ENCODE results near the gene COMMD1. TPM values are rescaled to one million over a fixed set of nuclear protein-coding genes. Genes with fewer than 3 reads are reported as not detected.
A peak's percentile ranks its signal among the peaks of the same experiment; 100 is the strongest.
"Not testable (repeated sequence)": the region's sequence is repeated elsewhere in the genome, so short reads cannot be mapped to it uniquely, and the experiment has no call there.

Gene COMMD1
- total RNA-seq, 4 donors from 2014 or later: 51.8 to 78.6 (median 58.3) TPM

- no peaks in the 10 kb centered on the region for H3K9me3 ChIP-seq
- no peak overlapping the region for H3K4me3 ChIP-seq
- peak; percentile 58 to 62 for ATAC-seq
- in situ Hi-C loops (cut with MboI; ENCODE audit: low sequenced_read_pairs in 4 of 4): no loop called here
- TF ChIP-seq, protein P1, sequence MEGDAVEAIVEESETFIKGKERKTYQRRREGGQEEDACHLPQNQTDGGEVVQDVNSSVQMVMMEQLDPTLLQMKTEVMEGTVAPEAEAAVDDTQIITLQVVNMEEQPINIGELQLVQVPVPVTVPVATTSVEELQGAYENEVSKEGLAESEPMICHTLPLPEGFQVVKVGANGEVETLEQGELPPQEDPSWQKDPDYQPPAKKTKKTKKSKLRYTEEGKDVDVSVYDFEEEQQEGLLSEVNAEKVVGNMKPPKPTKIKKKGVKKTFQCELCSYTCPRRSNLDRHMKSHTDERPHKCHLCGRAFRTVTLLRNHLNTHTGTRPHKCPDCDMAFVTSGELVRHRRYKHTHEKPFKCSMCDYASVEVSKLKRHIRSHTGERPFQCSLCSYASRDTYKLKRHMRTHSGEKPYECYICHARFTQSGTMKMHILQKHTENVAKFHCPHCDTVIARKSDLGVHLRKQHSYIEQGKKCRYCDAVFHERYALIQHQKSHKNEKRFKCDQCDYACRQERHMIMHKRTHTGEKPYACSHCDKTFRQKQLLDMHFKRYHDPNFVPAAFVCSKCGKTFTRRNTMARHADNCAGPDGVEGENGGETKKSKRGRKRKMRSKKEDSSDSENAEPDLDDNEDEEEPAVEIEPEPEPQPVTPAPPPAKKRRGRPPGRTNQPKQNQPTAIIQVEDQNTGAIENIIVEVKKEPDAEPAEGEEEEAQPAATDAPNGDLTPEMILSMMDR (IDR thresholded peaks at IDR 0.05 in 4 of 5, conservative IDR thresholded peaks at IDR 0.05 in 1 of 5): peak in 4 of 5 experiments; percentile 5 to 35 (median 18)
- no peak for TF ChIP-seq POLR2A (IDR thresholded peaks at IDR 0.05)
- intact Hi-C loops (cut with DNase I; ENCODE audit: low total_unique reads): loop anchor here (10.0 kb wide), 1 partner anchor 283 kb away; the partner anchor contains the start of gene B3GNT2
- peaks cover 16 to 17% of the 10 kb centered on the region in 2 donors for H3K4me1 ChIP-seq
- no peaks in the 10 kb centered on the region for H3K27me3 ChIP-seq
- no peaks in the 10 kb centered on the region for H3K36me3 ChIP-seq
- DNase-seq: no peak
- no peak overlapping the region for H3K27ac ChIP-seq
Observed at GRCh38 chr2:61911510-61911909, 6.0 kb downstream of the COMMD1 start.

- in situ Hi-C loops (cut with MboI; ENCODE audit: low sequenced_read_pairs in 4 of 4): loop anchor here in 3 of 4 donors (5.0 kb wide), 1 partner anchor 498 kb away; no protein-coding TSS in a partner anchor
- not testable (repeated sequence) for H3K36me3 ChIP-seq, H3K27ac ChIP-seq, H3K4me3 ChIP-seq, ATAC-seq, H3K27me3 ChIP-seq, DNase-seq, H3K9me3 ChIP-seq
- peaks cover 11 to 12% of the 10 kb centered on the region in 2 donors for H3K4me1 ChIP-seq
- intact Hi-C loops (cut with DNase I; ENCODE audit: low total_unique reads): loop anchor here (10.0 kb wide), 1 partner anchor 280 kb away; the partner anchor contains the start of gene B3GNT2
Observed at GRCh38 chr2:61914794-61915193, 9.3 kb downstream of the COMMD1 start.

DNA sequence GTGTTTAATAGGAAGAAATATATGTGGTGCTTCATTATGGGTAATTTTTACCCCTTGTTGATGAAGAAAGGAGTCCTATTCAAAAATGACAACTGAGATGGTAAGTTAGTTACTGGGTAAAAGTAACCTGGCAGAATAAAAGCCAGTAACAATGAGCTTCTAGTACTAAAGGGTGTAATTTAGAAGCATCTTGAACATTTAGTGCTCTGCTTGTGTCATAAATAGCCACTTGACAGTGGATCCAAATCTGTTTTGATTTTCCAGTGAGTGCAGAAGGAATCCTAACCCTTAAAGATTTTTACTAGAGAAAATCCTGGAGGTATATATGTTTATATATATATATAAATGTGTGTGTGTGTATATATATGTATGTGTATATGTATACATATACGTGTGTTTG is 15.1 kb downstream of the COMMD1 start:
- in situ Hi-C loops (cut with MboI; ENCODE audit: low sequenced_read_pairs in 4 of 4): loop anchor here in 1 of 4 donors (5.0 kb wide), 1 partner anchor 492 kb away; no protein-coding TSS in a partner anchor
- H3K36me3 ChIP-seq: no peaks in the 10 kb centered on the region
- peaks cover 0 to 23% of the 10 kb centered on the region in 2 donors for H3K4me1 ChIP-seq
- H3K9me3 ChIP-seq: no peaks in the 10 kb centered on the region
- no peak overlapping the region for H3K4me3 ChIP-seq
- DNase-seq (no peak), ATAC-seq (no peak)
- H3K27ac ChIP-seq: no peak overlapping the region
- TF ChIP-seq, protein P1 (IDR thresholded peaks at IDR 0.05 in 4 of 5, conservative IDR thresholded peaks at IDR 0.05 in 1 of 5): no peak
- TF ChIP-seq POLR2A (IDR thresholded peaks at IDR 0.05): no peak
- H3K27me3 ChIP-seq: no peaks in the 10 kb centered on the region
- intact Hi-C loops (cut with DNase I; ENCODE audit: low total_unique reads): no loop called here

DNA sequence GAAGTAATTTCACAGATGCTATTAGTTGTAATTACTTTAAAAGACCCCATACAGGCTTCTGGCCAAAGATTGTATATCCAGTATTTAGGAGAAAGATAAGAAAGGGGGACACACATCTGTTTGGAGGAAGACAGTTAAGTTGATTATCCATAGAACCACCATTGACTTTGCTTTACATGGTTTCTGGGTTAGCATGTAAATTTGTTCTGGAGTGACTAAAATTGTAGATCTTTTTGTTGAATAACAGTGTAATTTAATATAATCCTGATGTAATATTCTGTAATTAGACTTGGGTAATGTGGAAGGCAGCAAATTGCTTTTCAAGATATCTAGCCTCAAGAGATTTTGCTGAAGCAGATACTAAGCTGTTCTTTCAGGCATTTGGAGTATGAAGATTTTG is 17.2 kb downstream of the COMMD1 start:
- Histone ChIP-seq H3K9me3 (no peaks in the 10 kb centered on the region), H3K27me3 (no peaks in the 10 kb centered on the region), H3K4me3 (no peak overlapping the region), H3K36me3 (no peaks in the 10 kb centered on the region), H3K4me1 (peaks cover 0 to 23% of the 10 kb centered on the region in 2 donors), H3K27ac (no peak overlapping the region)
- TF ChIP-seq POLR2A (IDR thresholded peaks at IDR 0.05): no peak
- in situ Hi-C loops (cut with MboI; ENCODE audit: low sequenced_read_pairs in 4 of 4) (loop anchor here in 1 of 4 donors (5.0 kb wide), 1 partner anchor 490 kb away; no protein-coding TSS in a partner anchor), intact Hi-C loops (cut with DNase I; ENCODE audit: low total_unique reads) (no loop called here)
- ATAC-seq (no peak), DNase-seq (no peak)

DNA sequence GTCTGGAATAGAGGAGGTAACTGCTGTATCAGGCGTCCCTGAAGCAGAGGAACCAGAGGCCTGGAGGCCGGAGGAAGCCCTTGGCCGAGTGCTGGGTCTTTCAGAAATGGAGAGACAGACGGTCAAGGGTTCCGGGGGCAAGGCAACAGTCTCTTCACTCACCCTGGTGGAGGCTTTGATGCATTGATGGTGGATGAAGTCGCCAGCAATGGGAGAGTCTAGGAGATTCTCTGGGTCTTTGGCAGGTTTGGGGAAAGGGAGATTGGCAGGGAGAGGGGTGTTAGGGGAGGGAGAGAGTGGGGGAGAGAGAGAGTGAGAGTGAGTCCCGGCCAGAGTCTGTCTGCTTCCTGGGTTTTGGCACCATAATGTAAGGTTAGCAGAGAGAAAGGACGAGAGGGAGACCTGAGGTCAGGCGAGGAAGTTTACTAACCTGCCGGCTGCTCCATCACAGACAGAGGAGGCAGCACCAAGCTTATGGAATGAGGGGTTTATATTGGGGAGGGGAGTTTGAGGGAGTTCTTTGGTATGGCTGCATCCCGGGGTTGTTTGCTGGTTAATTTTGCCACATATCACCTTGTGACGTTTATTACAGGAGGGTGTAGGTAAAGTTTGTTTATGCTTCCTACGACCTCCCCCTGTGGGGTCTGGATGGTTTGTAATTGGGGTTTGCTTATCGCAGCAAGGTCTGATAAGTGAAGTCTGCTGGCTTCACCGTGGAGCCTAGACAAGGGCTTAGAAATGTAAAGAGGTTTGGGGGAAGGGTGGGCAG is 19.6 kb downstream of the COMMD1 start:
- H3K27me3 ChIP-seq: no peaks in the 10 kb centered on the region
- no peak overlapping the region for H3K4me3 ChIP-seq
- H3K27ac ChIP-seq: no peak overlapping the region
- TF ChIP-seq, protein P1 (IDR thresholded peaks at IDR 0.05 in 4 of 5, conservative IDR thresholded peaks at IDR 0.05 in 1 of 5): no peak
- TF ChIP-seq POLR2A (IDR thresholded peaks at IDR 0.05): no peak
- in situ Hi-C loops (cut with MboI; ENCODE audit: low sequenced_read_pairs in 4 of 4): loop anchor here in 1 of 4 donors (5.0 kb wide), 1 partner anchor 487 kb away; no protein-coding TSS in a partner anchor
- intact Hi-C loops (cut with DNase I; ENCODE audit: low total_unique reads): no loop called here
- no peaks in the 10 kb centered on the region for H3K36me3 ChIP-seq
- no peaks in the 10 kb centered on the region for H3K9me3 ChIP-seq
- ATAC-seq (no peak), DNase-seq (no peak)
- peaks cover 0 to 16% of the 10 kb centered on the region in 2 donors for H3K4me1 ChIP-seq

Data from gastrocnemius medialis (tissue), 4 donors.